ENCODE measurements around the gene KIF26A.

The KIF26A gene

GRCh38 chr14:104181761-104182530 lies 43.6 kb downstream of the KIF26A start:
- no peak for DNase-seq

- no peak for DNase-seq
Observed at GRCh38 chr14:104182857-104183425, 44.6 kb downstream of the KIF26A start.

GRCh38 chr14:104183796-104184195 lies 45.4 kb downstream of the KIF26A start:
- no peak for DNase-seq

- no peak for DNase-seq
Observed at GRCh38 chr14:104184506-104184905, 46.1 kb downstream of the KIF26A start.

GRCh38 chr14:104184911-104185499 lies 46.6 kb downstream of the KIF26A start:
- no peak for DNase-seq

GRCh38 chr14:104185916-104186495 lies 47.6 kb downstream of the KIF26A start:
- no peak for DNase-seq

GRCh38 chr14:104186575-104186974 lies 48.2 kb downstream of the KIF26A start:
- DNase-seq, result no peak

- no peak for DNase-seq
Observed at GRCh38 chr14:104187121-104187889, 48.9 kb downstream of the KIF26A start.

GRCh38 chr14:104187931-104188726 lies 49.7 kb downstream of the KIF26A start:
- no peak for DNase-seq

GRCh38 chr14:104188727-104189400 lies 50.5 kb downstream of the KIF26A start:
- DNase-seq, result no peak

GRCh38 chr14:104189629-104190335 lies 51.4 kb downstream of the KIF26A start:
- no peak for DNase-seq

GRCh38 chr14:104190396-104191000 lies 52.1 kb downstream of the KIF26A start:
- no peak for DNase-seq

- no peak for DNase-seq
Observed at GRCh38 chr14:104191409-104191997, 53.1 kb downstream of the KIF26A start.

- no peak for DNase-seq
Observed at GRCh38 chr14:104192146-104192882, 53.9 kb downstream of the KIF26A start.

- DNase-seq, result no peak
Observed at GRCh38 chr14:104192883-104193245, 54.5 kb downstream of the KIF26A start.

GRCh38 chr14:104194016-104194415 lies 55.6 kb downstream of the KIF26A start:
- DNase-seq, result no peak

GRCh38 chr14:104194716-104195115 lies 56.3 kb downstream of the KIF26A start:
- no peak for DNase-seq

- no peak for DNase-seq
Observed at GRCh38 chr14:104195361-104195760, 57.0 kb downstream of the KIF26A start.

GRCh38 chr14:104195878-104196277 lies 57.5 kb downstream of the KIF26A start:
- no peak for DNase-seq

Measured in stimulated activated CD4-positive, alpha-beta T cell treated with anti-CD3 and anti-CD28 coated beads, Interleukin-4, amount 100 ng/mL, for 1 hour (primary cell).